Motor neuron (in vitro differentiated cells): ENCODE results near the gene DNAJB14. TPM values are rescaled to one million over a fixed set of nuclear protein-coding genes. Genes with fewer than 3 reads are reported as not detected.
"Not testable (repeated sequence)": the region's sequence is repeated elsewhere in the genome, so short reads cannot be mapped to it uniquely, and the experiment has no call there.

Experiments
- ATAC-seq, 8 experiments: fragments of 200-7000 bp; cut with Tn5 transposase; replicated peaks in 6 of 8; 2 replicates each; pipeline ENCODE4 v1.8.0; 2021; ENCODE audit warnings: mild to moderate bottlenecking in 8 of 8, moderate library complexity in 8 of 8
- H3K27ac ChIP-seq, 2 donors: fragments of 250-450 bp; sonication (Bioruptor Pico); 2 replicates each; pipeline ENCODE4 v1.9.0; 2021; ENCODE audit warnings: antibody characterized with exemption in 2 of 2, mild to moderate bottlenecking in 2 of 2, moderate library complexity in 1 of 2
- H3K4me1 ChIP-seq, 2 donors: fragments of 250-450 bp; sonication (Bioruptor Pico); replicated peaks in 1 of 2; 2 replicates each; pipeline ENCODE4 v1.6.1; 2021; ENCODE audit warnings: antibody characterized with exemption in 2 of 2, mild to moderate bottlenecking in 2 of 2, moderate library complexity in 1 of 2
- H3K4me3 ChIP-seq, 5 donors: fragments of 250-450 bp; sonication (Bioruptor Pico); 2 replicates each; pipeline ENCODE4 v1.9.0; 2021; ENCODE audit warnings: antibody characterized with exemption in 5 of 5, mild to moderate bottlenecking in 5 of 5, moderate library complexity in 4 of 5
- WGBS, 10 experiments: fragments of 450-650 bp; shearing (Covaris generic); methylation state at CpG; one replicate each; pipeline ENCODE4 v1.0.0; 2022; 5-methylcytosine and 5-hydroxymethylcytosine counted together
- in situ Hi-C, 9 experiments: fragments of 400-800 bp; cut with MboI; loops; one replicate each; pipeline ENCODE4 v1.15.0; 2021; ENCODE audit warnings: low sequenced_read_pairs in 9 of 9, low pct_unique_long_range_greater_than_20kb in 2 of 9; ENCODE audit not compliant: unreplicated experiment in 9 of 9
- total RNA-seq, 8 experiments: library from RNA; unstranded; fragments of 300-600 nt; gene quantifications; 2 replicates each; pipeline versions ENCODE4 v1.2.3 to v1.2.4, GENCODE V29; 2022

DNAJB14 gene
- total RNA-seq, 8 experiments from 2014 or later: 20.4 to 60.4 (median 33.6) TPM

DNA sequence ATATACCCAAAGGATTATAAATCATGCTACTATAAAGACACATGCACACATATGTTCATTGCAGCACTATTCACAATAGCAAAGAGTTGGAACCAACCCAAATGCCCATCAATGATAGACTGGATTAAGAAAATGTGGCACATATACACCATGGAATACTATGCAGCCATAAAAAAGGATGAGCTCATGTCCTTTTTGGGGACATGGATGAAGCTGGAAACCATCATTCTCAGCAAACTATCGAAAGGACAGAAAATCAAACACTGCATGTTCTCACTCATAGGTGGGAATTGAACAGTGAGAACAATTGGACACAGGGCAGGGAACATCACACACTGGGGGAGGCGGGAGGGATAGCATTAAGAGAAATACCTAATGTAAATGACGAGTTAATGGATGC, 11.8 kb upstream of the DNAJB14 start:
- H3K4me1 ChIP-seq, H3K27ac ChIP-seq, in situ Hi-C loops, ATAC-seq, H3K4me3 ChIP-seq: not testable (repeated sequence)
- WGBS, 10 experiments: 40 to 100% (median 83%) methylated on average over 1 to 3 of the region's 3 CpGs

DNA sequence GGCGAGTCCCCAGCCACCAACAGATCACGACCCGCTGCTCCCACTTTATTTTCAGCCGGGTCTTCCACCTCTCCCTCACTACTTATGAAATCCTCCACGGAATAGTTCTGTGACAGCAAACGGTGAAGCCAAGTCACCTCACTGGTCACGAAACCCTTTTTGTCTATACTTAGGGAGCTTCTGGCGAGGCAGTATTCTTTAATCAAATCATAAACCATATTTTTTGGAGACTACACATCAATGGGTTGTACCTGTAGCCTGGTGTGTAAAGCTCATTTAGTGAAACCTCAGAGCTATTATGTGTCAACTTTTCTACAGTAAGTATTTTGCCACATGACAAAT, 4.5 kb upstream of the DNAJB14 start:
- ATAC-seq: no peak
- WGBS, 10 experiments: 0 to 4% (median 0%) methylated on average over 1 to 7 of the region's 8 CpGs; no CpG with 5 or more reads in 5 of the 10 experiments
- peak overlapping the region; percentile 56 to 94 (median 92) for H3K4me3 ChIP-seq
- in situ Hi-C loops: no loop called here
- peaks cover 9 to 17% of the 10 kb centered on the region in 2 donors for H3K4me1 ChIP-seq
- peak overlapping the region; percentile 69 to 83 for H3K27ac ChIP-seq

DNA sequence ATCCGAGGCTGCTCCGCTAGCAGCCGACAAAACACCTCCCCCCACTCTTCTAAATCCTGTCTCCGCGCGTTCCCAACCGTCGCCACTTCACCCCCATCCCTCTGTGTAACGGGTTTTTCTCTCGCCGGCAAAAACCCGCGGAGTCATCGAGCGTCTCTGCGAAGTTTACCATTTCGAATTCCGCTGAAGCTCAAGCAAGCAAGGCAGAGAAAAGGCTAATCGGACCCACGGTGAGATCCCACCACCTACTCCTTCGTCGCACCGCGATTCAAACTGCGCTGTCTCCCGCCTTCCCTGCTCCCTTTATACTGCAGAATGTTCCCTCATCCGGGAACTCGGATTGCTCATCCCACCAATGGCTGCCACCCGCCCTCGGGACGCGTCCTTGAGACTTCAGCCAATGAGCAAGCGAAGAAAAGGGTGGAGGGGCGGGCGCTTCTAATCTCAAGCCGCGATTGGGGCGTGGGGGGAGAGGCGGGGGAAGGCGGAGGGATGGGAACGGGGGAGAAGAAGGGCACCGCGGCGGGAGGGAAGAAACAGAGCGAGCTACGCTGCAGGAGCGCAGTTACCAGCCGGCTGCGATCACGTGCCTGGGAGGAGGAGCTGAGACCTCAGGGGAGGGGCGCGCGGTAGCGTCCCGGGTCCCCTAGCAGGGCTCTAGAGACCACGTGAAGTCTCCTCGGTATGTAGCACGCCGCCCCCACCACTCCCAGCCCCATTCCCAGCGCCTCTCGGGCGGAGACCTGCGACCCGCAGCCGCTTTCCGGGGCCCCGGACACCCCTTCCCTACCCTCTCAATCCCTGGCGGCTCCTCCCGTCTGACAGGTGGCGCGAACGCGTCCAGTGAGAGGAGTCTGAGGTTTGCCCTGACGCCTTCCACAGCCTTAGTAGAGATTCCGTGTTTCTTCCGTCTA, 3.8 kb upstream of the DNAJB14 start, which contains the start of gene H2AZ1:
Gene H2AZ1 (minus strand): TSS at position 277 of the 914 bp plus-strand sequence. CDS start 105 bp downstream, at position 172.
- peak; percentile 55 to 83 (median 80) for ATAC-seq
- Histone ChIP-seq H3K4me3 (peak within 1 kb of the TSS; percentile 66 to 94 (median 92)), H3K27ac (peak within 1 kb of the TSS; percentile 90 to 95), H3K4me1 (peaks cover 9 to 18% of the 10 kb centered on the region in 2 donors)
- in situ Hi-C loops: no loop called here
- 0 to 2% (median 0%) methylated on average over 1 to 22 of the region's 76 CpGs; no CpG with 5 or more reads in 4 of the 10 experiments for WGBS, 10 experiments

DNA sequence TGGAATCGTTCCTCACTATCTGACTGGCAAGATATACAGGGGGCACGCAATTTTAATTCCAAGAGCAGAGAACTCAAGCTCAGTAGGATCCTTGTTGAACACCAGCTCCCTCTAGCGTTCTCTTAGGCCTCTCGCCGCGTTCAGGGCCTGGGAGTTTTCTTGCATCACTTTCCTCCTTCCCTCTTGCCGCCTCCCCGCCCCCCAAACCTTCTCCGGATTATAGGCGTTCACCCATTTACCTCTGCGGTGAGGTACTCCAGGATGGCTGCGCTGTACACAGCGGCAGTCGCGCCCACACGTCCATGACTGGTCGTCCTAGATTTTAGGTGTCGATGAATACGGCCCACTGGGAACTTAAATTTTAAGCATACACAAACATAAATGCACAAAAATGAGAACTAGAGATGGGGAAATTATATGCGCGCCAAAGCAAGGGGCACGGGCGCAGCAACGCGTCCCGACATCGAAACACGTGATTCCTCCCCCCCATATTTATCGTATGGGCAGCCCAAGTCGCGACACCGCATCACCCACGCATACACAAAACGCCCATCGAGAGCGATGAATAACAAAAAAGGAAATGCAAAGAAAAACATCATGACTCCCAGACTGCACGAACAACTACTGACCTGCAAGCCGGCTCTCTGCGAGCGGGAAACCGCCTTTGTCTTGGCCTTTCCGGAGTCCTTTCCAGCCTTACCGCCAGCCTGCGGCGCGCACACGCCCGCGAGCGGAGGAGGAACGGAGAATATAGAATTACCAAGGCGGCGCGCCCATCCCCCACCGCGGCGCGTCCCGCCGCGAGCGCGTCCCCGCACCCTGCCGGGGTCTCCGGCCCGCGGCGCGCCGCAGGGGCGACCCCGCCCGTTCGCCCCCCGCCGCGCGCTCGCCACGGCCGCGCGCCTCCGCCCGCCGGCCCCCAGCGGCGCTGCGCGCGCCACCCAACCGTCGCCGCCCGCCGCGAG, 2.9 kb upstream of the DNAJB14 start:
- Histone ChIP-seq H3K27ac (peak overlapping the region; percentile 90 to 95), H3K4me3 (peak overlapping the region; percentile 66 to 94 (median 92)), H3K4me1 (peaks cover 13 to 24% of the 10 kb centered on the region in 2 donors)
- in situ Hi-C loops: no loop called here
- ATAC-seq: peak; percentile 4 to 33 (median 24)
- WGBS, 10 experiments: 0 to 2% (median 0%) methylated on average over 1 to 25 of the region's 98 CpGs; no CpG with 5 or more reads in 1 of the 10 experiments

DNA sequence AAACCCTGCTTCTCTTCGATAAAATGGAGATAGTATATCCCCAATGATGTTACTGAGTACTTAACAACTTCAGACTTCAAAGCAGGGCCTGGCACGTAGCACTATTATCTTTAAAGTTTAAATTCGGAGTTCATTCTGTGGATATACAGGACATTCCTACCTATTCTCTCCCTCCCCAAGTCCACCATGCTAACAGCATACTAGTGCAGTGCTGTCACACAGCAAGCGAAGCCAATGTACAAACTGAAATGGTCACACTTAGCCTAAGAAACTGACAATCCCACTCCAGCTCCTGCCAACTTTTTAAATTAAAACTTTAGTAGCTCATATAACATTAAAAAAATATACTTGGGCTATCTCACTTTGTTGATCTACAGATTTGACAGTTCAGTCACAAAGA, 1.2 kb upstream of the DNAJB14 start:
- peaks cover 13 to 24% of the 10 kb centered on the region in 2 donors for H3K4me1 ChIP-seq
- no peak overlapping the region for H3K27ac ChIP-seq
- in situ Hi-C loops: no loop called here
- H3K4me3 ChIP-seq: peak overlapping the region in 3 of 5 donors; percentile 81 to 94 (median 92)
- no peak for ATAC-seq
- WGBS, 10 experiments: 57 to 100% (median 73%) methylated on average over 1 to 4 of the region's 4 CpGs; no CpG with 5 or more reads in 1 of the 10 experiments

- in situ Hi-C loops: no loop called here
- WGBS, 10 experiments: 0 to 26% (median 15%) methylated on average over 1 to 8 of the region's 8 CpGs; no CpG with 5 or more reads in 2 of the 10 experiments
- H3K4me1 ChIP-seq: peaks cover 13 to 24% of the 10 kb centered on the region in 2 donors
- H3K4me3 ChIP-seq: peak overlapping the region; percentile 66 to 94 (median 92)
- H3K27ac ChIP-seq: peak overlapping the region; percentile 92 to 94
- no peak for ATAC-seq
These were observed 766 bp upstream of the DNAJB14 start for GRCh38 chr4:99947190-99947578.

GRCh38 chr4:99945718-99946355, 581 bp downstream of the DNAJB14 start:
- peaks cover 13 to 24% of the 10 kb centered on the region in 2 donors for H3K4me1 ChIP-seq
- 0 to 20% (median 7%) methylated on average over 1 to 6 of the region's 25 CpGs; no CpG with 5 or more reads in 1 of the 10 experiments for WGBS, 10 experiments
- in situ Hi-C loops: no loop called here
- ATAC-seq: peak; percentile 4 to 20 (median 13)
- H3K27ac ChIP-seq: peak overlapping the region; percentile 92 to 94
- H3K4me3 ChIP-seq: peak overlapping the region; percentile 66 to 94 (median 92)

DNA sequence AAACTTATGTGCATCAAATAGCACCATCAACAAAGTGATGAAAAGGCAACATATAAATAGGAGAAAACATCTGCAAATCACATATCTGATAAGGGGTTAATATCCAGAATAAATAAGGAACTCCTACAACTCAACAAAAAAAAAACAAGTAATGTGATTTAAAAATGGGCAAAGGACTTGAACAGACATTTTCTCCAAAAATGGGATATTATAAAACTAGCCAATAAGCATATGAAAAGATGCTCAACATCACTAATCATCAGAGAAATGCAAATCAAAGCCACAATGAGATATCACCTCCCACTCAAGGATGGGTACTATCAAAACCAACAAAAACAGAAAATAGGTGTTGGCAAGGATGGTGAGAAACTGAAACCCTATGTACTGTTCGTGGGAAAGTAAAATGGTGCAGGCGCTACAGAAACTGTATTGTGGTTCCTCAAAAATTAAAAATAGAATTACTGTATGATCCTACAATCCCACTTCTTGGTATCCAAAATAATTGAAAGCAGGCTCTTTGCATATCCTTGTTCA, 2.4 kb downstream of the DNAJB14 start:
- ATAC-seq: no peak
- in situ Hi-C loops: no loop called here
- Histone ChIP-seq H3K4me1 (peaks cover 13 to 24% of the 10 kb centered on the region in 2 donors), H3K27ac (no peak overlapping the region), H3K4me3 (no peak overlapping the region)
- WGBS, 10 experiments: 100% methylated on average over 1 to 2 of the region's 2 CpGs

- WGBS, 10 experiments: 90 to 100% (median 94%) methylated on average over 1 to 3 of the region's 3 CpGs
- no peak for ATAC-seq
- no peaks in the 10 kb centered on the region for H3K4me1 ChIP-seq
- no peak overlapping the region for H3K27ac ChIP-seq
- no peak overlapping the region for H3K4me3 ChIP-seq
- in situ Hi-C loops: no loop called here
These were observed 8.1 kb downstream of the DNAJB14 start for GRCh38 chr4:99938243-99938753.

DNA sequence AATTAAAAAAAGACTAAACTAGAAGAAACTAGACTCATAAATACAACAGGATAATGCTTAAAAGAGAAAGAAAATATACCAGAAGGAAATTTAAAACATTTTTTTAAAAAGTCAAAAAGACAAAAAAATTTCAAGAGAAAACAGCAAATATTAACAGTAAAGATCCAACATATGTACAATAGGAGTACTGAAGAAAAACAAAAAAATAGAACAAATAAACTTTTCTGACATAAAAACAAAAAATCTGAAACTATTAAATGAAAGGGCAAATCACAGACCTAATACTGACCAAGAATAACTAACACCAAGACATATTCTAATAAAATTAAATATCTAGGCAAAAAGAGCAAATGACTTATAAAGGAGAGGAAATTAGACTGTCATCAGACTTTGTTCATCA, 11.5 kb downstream of the DNAJB14 start:
- in situ Hi-C loops: no loop called here
- H3K4me1 ChIP-seq: no peaks in the 10 kb centered on the region
- H3K27ac ChIP-seq: no peak overlapping the region
- H3K4me3 ChIP-seq: no peak overlapping the region
- no peak for ATAC-seq

GRCh38 chr4:99927566-99927965, 18.9 kb downstream of the DNAJB14 start:
- H3K4me3 ChIP-seq: no peak overlapping the region
- 67 to 100% (median 98%) methylated on average over 1 to 2 of the region's 2 CpGs for WGBS, 10 experiments
- H3K27ac ChIP-seq: no peak overlapping the region
- H3K4me1 ChIP-seq: no peaks in the 10 kb centered on the region
- ATAC-seq: no peak
- in situ Hi-C loops: no loop called here

DNA sequence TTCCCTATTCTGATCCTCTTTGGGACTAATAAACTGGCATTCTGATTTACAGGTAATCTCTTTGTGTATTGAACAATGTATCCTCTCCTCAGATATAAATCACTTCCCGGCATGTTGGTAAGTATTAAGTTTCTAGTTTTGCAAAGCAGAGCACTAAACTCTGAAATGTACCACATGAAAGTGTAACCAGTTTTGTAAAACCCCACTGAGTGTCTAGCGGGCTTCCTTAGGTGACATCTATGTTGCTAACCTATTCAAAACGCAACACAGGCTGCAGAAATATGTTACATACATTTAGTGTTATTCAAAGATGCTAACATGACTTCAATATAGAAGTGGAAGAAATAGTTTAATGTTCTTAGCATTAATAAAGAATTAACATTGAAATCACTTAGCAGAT, 25.2 kb downstream of the DNAJB14 start:
- 92 to 100% (median 100%) methylated on average over 2 to 3 of the region's 3 CpGs; no CpG with 5 or more reads in 1 of the 10 experiments for WGBS, 10 experiments
- ATAC-seq: no peak
- no peaks in the 10 kb centered on the region for H3K4me1 ChIP-seq
- in situ Hi-C loops: no loop called here
- no peak overlapping the region for H3K27ac ChIP-seq
- H3K4me3 ChIP-seq: no peak overlapping the region
